LNCaP clone FGC (cell line): ENCODE results near the gene PSMB11.

Source experiments
- DNase-seq: peaks from one replicate; pipeline ENCODE4 v3.0.0-alpha.2; 2011; ENCODE audit warnings: low read depth
- H3K4me3 ChIP-seq: 2 replicates; pipeline ENCODE4 v1.5.1; 2011; ENCODE audit warnings: mild to moderate bottlenecking, low read depth, low read length, control low read depth
- CTCF ChIP-seq: IDR thresholded peaks from 2 replicates; pipeline ENCODE4 v1.5.1; 2012; ENCODE audit warnings: mild to moderate bottlenecking; ENCODE audit not compliant: control insufficient read depth, insufficient read depth; ENCODE audit errors: extremely low read depth

The PSMB11 gene

DNA sequence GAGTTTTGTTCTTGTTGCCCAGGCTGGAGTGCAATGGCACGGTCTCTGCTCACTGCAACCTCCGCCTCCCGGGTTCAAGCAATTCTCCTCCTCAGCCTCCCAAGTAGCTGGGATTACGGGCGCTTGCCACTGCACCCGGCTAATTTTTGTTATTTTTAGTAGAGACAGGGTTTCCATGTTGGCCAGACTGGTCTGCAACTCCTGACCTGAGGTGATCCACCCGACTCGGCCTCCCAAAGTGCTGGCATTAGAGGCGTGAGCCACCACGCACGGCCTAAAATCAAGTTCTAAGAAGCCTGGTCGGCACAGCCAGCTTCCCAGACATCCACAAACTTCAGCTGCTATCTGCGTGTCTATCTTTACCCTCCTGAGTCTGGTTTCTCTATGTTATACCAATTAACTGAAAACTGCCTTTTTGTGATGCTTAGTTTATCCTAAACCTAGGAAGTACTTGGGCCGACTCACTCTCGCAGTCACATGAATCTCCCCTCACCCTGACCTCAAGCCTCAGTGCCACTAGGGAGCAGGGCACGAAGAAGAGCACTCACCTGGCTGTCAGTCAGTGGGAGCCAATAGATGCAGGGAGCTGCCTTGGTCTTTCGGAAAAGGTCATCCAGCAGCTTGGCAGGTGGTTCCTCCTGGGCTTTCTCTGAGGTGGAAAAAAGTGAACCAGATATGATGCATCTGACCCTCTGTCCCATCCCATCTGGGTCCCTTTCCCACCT is 18.7 kb downstream of the PSMB11 start:
- no peak overlapping the region for H3K4me3 ChIP-seq
- TF ChIP-seq CTCF: no peak
- DNase-seq: no peak

DNA sequence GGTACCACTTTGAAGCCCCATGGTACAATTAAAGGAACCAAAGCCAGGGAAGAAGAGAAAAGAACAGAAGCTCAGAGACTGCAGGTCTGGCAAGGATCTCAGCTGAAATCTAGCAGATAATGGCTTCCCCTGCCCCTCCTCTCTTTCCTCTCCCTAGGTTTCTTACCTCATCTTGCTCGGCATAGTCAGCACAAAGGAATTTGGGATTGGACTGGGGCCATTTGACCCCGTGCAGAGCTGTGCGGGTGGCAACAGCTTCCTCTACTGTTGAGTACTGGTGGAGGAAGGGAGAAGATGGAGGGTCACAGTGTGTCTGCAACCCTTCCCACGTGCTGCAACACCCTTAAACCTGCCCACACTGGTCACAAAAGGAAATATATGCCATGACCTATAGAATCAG is 20.0 kb downstream of the PSMB11 start:
- no peak overlapping the region for H3K4me3 ChIP-seq
- no peak for TF ChIP-seq CTCF
- no peak for DNase-seq

GRCh38 chr14:23063601-23064000 is 21.6 kb downstream of the PSMB11 start:
- DNase-seq: no peak
- no peak overlapping the region for H3K4me3 ChIP-seq
- no peak for TF ChIP-seq CTCF

DNA sequence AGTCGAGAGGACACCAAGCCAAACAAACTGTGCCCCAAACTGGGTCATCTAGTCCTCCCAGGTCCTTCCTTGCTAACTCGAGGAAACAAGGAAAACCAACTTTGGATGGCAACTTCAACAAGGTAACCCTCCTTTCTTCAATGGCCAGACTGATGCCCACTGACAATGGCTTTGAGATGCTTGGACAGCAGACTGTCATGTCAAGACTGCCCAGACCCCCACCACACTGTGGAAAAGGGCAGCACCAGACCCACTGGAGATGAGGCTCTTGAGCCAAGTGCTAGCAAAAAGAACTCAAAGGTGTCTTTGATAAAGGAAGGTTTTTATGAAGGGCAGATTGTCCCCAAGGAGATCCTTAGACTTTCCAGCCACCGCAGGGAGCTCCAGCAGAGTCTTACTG is 24.4 kb downstream of the PSMB11 start:
- H3K4me3 ChIP-seq: no peak overlapping the region
- no peak for DNase-seq

GRCh38 chr14:23066855-23067744 is 25.1 kb downstream of the PSMB11 start:
- DNase-seq: no peak
- no peak for TF ChIP-seq CTCF
- no peak overlapping the region for H3K4me3 ChIP-seq

More for the DNA sequence above, 24.4 kb downstream of the PSMB11 start:
- no peak for TF ChIP-seq CTCF

GRCh38 chr14:23067847-23068788 is 26.1 kb downstream of the PSMB11 start:
- DNase-seq: no peak
- no peak for TF ChIP-seq CTCF
- peak overlapping the region; percentile 21 for H3K4me3 ChIP-seq
